ENCODE measurements around the gene CYS1.
A peak's percentile ranks its signal among the peaks of the same experiment; 100 is the strongest.

CYS1 gene

DNA sequence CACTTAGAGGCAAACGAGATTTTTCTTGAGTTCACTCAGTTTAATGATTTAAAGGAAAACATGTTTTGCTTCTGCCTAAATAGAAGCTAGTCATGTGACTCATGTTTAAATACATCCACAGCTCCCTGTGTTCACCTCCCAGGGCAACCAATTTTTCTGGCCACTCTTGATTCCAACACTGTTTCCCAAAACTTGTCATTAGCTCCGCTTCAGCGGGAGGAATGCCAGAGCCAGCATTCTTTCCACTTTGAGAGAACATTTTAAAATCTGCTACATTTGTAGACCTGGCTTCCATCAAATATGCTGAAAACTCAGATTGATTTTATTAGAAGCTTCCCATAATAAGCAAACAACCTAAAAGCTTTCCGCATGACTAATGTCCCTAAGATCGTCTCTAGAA is 2.8 kb upstream of the CYS1 start:
- Histone ChIP-seq H3K4me1 (ENCODE audit: control insufficient read depth, insufficient read depth, low read length) (peaks cover 45% of the 10 kb centered on the region), H3K9ac (ENCODE audit: low read length in 2 of 2) (peak overlapping the region in 1 of 2 donors; percentile 2), H3K9me3 (ENCODE audit: control insufficient read depth in 2 of 2, low read length in 2 of 2) (no peaks in the 10 kb centered on the region), H3K27me3 (ENCODE audit: control insufficient read depth in 1 of 2, insufficient read depth in 2 of 2, low read length in 2 of 2) (no peaks in the 10 kb centered on the region), H3K27ac (ENCODE audit: low read length) (peak overlapping the region; percentile 55), H3K36me3 (ENCODE audit: control insufficient read depth in 2 of 2, insufficient read depth in 2 of 2, low read length in 2 of 2) (no peaks in the 10 kb centered on the region), H3K4me3 (ENCODE audit: low read length in 2 of 2) (peak overlapping the region; percentile 35 to 36)

DNA sequence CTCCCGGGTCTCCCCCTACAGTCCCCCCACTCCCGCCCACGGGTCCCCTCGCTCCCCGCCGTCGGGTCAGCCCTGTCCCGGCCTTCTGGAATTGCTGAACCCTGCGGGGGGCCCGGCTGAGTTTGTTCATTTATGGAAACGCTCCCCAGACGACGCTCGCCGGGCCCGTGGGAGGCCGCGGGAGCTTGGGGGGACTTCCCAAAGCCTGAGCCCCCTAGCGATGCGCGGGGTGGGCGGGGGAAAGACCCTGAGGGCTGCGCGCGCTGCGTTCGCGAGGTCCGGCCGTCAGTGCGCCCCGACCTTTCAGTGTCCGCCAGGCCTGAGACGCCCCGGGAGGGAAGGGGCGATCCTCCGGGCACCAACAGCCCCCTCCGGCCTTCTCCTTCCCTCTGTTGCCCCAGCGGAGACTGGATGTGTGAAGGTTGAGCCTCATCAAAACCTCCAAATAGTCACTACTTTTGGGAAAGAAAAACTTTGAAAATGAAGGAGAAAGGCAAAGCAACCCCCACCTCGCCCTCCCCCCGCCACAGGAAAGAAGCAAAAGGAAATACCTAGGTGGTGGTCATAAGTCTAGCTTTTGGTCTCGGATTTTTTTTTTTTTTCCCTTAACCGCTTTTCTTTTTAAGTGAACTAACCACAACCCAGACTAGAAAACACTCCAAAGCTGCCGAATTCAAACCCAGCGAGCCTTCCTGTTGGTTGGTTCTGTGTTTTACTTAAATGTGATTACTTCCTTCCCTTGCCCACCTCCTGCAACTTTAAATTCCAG is 509 bp upstream of the CYS1 start:
- H3K9ac ChIP-seq (ENCODE audit: low read length in 2 of 2) = peak overlapping the region; percentile 62 to 70
- H3K4me3 ChIP-seq (ENCODE audit: low read length in 2 of 2) = peak overlapping the region; percentile 36 to 78
- H3K27ac ChIP-seq (ENCODE audit: low read length) = peak overlapping the region; percentile 80
- H3K4me1 ChIP-seq (ENCODE audit: control insufficient read depth, insufficient read depth, low read length) = peaks cover 45% of the 10 kb centered on the region
- H3K36me3 ChIP-seq (ENCODE audit: control insufficient read depth in 2 of 2, insufficient read depth in 2 of 2, low read length in 2 of 2) = no peaks in the 10 kb centered on the region
- H3K27me3 ChIP-seq (ENCODE audit: control insufficient read depth in 1 of 2, insufficient read depth in 2 of 2, low read length in 2 of 2) = no peaks in the 10 kb centered on the region
- no peaks in the 10 kb centered on the region for H3K9me3 ChIP-seq (ENCODE audit: control insufficient read depth in 2 of 2, low read length in 2 of 2)

DNA sequence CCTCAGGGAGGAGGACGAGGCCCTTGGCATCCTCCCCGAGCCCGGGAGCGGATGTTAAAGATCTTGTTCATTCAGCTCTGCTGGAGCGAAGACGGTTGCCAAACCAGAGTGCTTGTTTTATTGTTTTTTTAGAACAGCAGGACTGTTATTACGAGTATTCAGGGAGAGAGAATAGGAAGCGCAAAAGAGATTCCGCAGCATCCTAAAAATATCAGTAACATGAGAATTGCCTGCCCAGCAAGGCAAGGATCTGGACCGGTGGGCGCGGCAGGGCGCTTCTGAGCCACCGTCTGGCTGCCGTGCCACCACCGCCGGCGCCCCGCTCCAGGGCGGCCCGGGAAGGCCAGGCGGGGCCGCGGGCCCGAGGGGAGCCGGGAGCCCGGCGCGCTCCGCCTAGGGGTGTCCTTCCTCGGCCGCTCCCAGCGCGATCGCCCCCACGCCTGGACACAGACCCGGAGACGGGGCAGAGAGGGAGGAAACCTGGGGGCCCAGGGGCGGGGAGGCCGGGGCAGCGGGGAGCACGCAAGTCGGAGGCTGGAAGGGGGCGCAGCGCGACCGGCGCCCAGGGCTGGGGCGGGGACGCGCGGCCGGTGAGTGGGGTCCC is 843 bp downstream of the CYS1 start:
- H3K9ac ChIP-seq (ENCODE audit: low read length in 2 of 2) = peak overlapping the region; percentile 83 to 88
- no peaks in the 10 kb centered on the region for H3K9me3 ChIP-seq (ENCODE audit: control insufficient read depth in 2 of 2, low read length in 2 of 2)
- H3K4me1 ChIP-seq (ENCODE audit: control insufficient read depth, insufficient read depth, low read length) = peaks cover 43% of the 10 kb centered on the region
- H3K27ac ChIP-seq (ENCODE audit: low read length) = peak overlapping the region; percentile 92
- peak overlapping the region; percentile 78 for H3K4me3 ChIP-seq (ENCODE audit: low read length in 2 of 2)
- H3K36me3 ChIP-seq (ENCODE audit: control insufficient read depth in 2 of 2, insufficient read depth in 2 of 2, low read length in 2 of 2) = peaks cover 0 to 5% of the 10 kb centered on the region in 2 donors
- H3K27me3 ChIP-seq (ENCODE audit: control insufficient read depth in 1 of 2, insufficient read depth in 2 of 2, low read length in 2 of 2) = no peaks in the 10 kb centered on the region

DNA sequence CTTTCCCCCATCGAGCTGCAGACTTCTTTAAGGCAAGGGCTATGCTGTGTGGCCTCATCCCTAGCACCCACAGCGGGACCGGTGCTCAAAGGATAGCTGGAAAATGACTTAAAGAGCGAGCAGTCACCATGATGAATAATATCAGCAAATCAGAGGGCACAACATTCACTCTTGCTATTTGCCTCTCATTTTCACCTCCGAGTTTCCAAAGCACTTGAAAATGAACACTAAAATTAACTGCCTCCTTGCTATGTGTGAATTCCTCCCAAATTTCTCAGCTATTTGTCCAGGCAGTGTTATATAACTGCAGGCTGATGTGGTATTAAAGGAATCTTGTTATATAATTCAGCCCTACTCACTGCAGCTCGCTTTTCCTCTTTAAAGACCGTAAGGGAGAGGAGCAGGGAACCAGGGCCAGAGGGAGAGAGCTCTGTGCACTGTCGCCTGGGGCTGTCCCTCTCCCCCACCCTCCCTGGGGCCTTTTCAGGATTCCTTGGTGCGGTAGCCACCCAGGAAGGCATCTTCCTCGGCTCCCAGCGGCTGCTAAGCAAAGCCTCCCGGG is 1.4 kb downstream of the CYS1 start:
- no peaks in the 10 kb centered on the region for H3K27me3 ChIP-seq (ENCODE audit: control insufficient read depth in 1 of 2, insufficient read depth in 2 of 2, low read length in 2 of 2)
- peak overlapping the region; percentile 92 for H3K27ac ChIP-seq (ENCODE audit: low read length)
- no peaks in the 10 kb centered on the region for H3K9me3 ChIP-seq (ENCODE audit: control insufficient read depth in 2 of 2, low read length in 2 of 2)
- H3K4me3 ChIP-seq (ENCODE audit: low read length in 2 of 2) = peak overlapping the region; percentile 78
- H3K9ac ChIP-seq (ENCODE audit: low read length in 2 of 2) = peak overlapping the region; percentile 83 to 88
- H3K4me1 ChIP-seq (ENCODE audit: control insufficient read depth, insufficient read depth, low read length) = peaks cover 45% of the 10 kb centered on the region
- H3K36me3 ChIP-seq (ENCODE audit: control insufficient read depth in 2 of 2, insufficient read depth in 2 of 2, low read length in 2 of 2) = peaks cover 0 to 5% of the 10 kb centered on the region in 2 donors

DNA sequence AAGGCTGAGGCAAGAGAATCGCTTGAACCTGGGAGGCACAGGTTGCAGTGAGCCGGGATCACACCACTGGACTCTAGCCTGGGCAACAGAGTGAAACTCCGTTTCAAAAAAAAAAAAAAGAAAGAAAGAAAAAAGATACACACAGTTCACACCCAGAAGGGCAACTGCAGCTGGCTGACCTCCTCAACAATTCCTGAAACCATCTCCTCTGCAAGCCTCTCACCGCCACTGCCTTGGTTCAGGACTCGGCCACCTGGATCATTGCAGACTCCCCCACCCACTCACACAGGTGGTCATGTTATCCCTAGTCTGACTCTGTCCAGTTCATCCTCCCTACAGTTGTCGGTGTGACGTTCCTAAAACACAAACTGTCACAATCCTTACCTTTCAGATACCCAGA is 2.2 kb downstream of the CYS1 start:
- Histone ChIP-seq H3K4me1 (ENCODE audit: control insufficient read depth, insufficient read depth, low read length) (peaks cover 45% of the 10 kb centered on the region), H3K9me3 (ENCODE audit: control insufficient read depth in 2 of 2, low read length in 2 of 2) (no peaks in the 10 kb centered on the region), H3K27me3 (ENCODE audit: control insufficient read depth in 1 of 2, insufficient read depth in 2 of 2, low read length in 2 of 2) (no peaks in the 10 kb centered on the region), H3K9ac (ENCODE audit: low read length in 2 of 2) (no peak overlapping the region), H3K36me3 (ENCODE audit: control insufficient read depth in 2 of 2, insufficient read depth in 2 of 2, low read length in 2 of 2) (peaks cover 0 to 5% of the 10 kb centered on the region in 2 donors), H3K4me3 (ENCODE audit: low read length in 2 of 2) (peak overlapping the region; percentile 78), H3K27ac (ENCODE audit: low read length) (peak overlapping the region; percentile 92)

DNA sequence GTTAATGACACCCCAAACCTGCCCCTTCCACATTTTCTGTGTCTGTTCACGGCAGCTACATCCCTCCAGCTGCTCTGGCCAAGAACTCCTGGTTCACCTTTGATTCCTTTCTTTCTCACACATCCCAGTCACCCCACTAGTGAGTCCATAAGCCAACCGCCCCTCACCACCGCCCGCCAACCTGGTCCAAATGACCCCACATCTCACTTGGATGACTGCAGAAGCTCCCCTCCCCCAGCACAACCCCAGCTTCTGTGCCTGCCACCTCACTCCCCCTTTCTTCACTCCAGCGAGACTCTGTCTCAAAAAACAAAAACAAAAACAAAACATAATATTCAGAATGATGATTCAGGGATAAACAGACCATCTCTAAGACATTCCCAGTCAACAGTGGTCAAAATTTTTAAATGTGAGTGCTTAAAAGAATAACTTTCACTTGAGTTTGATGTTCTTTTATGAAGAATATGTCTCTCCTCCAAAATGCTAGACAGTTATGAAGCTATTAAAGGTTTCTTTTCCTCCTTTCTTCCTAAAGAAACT is 3.2 kb downstream of the CYS1 start:
- Histone ChIP-seq H3K9ac (ENCODE audit: low read length in 2 of 2) (no peak overlapping the region), H3K27ac (ENCODE audit: low read length) (peak overlapping the region; percentile 11), H3K4me1 (ENCODE audit: control insufficient read depth, insufficient read depth, low read length) (peaks cover 46% of the 10 kb centered on the region), H3K4me3 (ENCODE audit: low read length in 2 of 2) (no peak overlapping the region), H3K9me3 (ENCODE audit: control insufficient read depth in 2 of 2, low read length in 2 of 2) (no peaks in the 10 kb centered on the region), H3K36me3 (ENCODE audit: control insufficient read depth in 2 of 2, insufficient read depth in 2 of 2, low read length in 2 of 2) (peaks cover 0 to 5% of the 10 kb centered on the region in 2 donors), H3K27me3 (ENCODE audit: control insufficient read depth in 1 of 2, insufficient read depth in 2 of 2, low read length in 2 of 2) (no peaks in the 10 kb centered on the region)

DNA sequence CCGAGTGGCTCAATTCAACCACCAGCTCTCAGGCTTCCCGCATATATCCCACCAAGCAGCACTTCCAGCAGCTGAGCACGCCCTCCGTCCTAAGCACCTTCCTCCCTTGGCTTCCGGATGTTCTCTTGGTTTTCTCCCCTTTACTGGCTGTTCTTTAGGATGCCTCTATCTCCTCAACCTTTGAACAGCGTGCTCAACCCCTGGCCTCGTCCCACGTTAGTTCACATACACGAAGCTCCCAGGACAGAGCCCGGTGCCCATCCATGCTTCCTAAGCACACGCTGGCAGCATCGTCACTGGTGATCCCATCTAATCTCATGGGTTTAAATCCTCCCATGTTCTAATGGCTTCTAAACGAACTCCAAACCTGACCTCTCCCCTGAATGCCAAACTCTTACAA is 3.7 kb downstream of the CYS1 start:
- peaks cover 46% of the 10 kb centered on the region for H3K4me1 ChIP-seq (ENCODE audit: control insufficient read depth, insufficient read depth, low read length)
- no peak overlapping the region for H3K4me3 ChIP-seq (ENCODE audit: low read length in 2 of 2)
- no peak overlapping the region for H3K9ac ChIP-seq (ENCODE audit: low read length in 2 of 2)
- H3K9me3 ChIP-seq (ENCODE audit: control insufficient read depth in 2 of 2, low read length in 2 of 2) = no peaks in the 10 kb centered on the region
- peak overlapping the region; percentile 11 for H3K27ac ChIP-seq (ENCODE audit: low read length)
- no peaks in the 10 kb centered on the region for H3K27me3 ChIP-seq (ENCODE audit: control insufficient read depth in 1 of 2, insufficient read depth in 2 of 2, low read length in 2 of 2)
- H3K36me3 ChIP-seq (ENCODE audit: control insufficient read depth in 2 of 2, insufficient read depth in 2 of 2, low read length in 2 of 2) = peaks cover 0 to 5% of the 10 kb centered on the region in 2 donors

DNA sequence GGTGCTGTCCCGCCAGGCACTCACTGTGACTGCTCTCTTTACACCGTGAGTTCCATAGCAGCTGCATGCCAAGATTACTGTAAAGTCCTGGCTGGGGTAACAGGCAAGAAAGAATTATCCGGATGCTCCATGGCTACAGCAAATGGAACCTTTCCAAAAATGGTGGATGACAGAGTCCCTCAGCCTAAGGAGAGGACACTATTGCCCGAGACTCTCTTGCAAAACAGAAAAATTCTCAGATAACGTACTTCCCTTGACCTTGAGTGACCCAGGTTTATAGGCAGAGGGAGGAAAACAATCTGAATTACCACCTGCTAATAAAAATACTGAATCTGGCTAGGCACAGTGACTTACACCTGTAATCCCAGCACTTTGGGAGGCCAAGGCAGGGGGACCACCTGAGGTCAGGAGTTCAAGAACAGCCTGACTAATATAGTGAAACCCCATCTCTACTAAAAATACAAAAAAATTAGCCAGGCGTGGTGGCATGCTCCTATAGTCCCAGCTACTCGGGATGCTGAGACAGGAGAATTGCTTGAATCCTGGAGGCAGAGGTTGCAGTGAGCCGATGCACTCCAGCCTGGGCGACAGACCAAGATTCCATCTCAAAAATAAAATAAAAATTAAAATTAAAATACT is 4.5 kb downstream of the CYS1 start:
- H3K27me3 ChIP-seq (ENCODE audit: control insufficient read depth in 1 of 2, insufficient read depth in 2 of 2, low read length in 2 of 2) = no peaks in the 10 kb centered on the region
- peaks cover 0 to 5% of the 10 kb centered on the region in 2 donors for H3K36me3 ChIP-seq (ENCODE audit: control insufficient read depth in 2 of 2, insufficient read depth in 2 of 2, low read length in 2 of 2)
- H3K4me3 ChIP-seq (ENCODE audit: low read length in 2 of 2) = no peak overlapping the region
- H3K27ac ChIP-seq (ENCODE audit: low read length) = no peak overlapping the region
- peaks cover 43% of the 10 kb centered on the region for H3K4me1 ChIP-seq (ENCODE audit: control insufficient read depth, insufficient read depth, low read length)
- H3K9me3 ChIP-seq (ENCODE audit: control insufficient read depth in 2 of 2, low read length in 2 of 2) = no peaks in the 10 kb centered on the region
- H3K9ac ChIP-seq (ENCODE audit: low read length in 2 of 2) = no peak overlapping the region

DNA sequence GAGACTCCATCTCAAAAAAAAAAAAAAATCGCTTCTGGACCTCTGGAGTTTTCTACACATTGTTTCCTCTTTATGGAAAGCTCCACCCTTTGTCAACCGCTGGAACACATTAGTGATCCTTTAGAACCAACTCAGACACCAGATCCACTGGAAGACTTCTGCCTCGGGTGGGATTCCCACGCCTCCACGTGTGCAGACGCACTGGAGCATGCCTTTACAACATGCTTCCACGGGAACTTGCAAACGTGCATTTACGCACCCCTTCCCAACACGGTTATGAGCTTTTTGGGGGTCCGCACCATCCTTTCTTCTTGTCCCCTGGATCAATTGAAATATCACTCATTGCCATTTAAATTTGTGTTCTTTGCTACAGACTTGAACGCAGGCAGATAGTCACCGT is 5.1 kb downstream of the CYS1 start:
- Histone ChIP-seq H3K9ac (ENCODE audit: low read length in 2 of 2) (no peak overlapping the region), H3K36me3 (ENCODE audit: control insufficient read depth in 2 of 2, insufficient read depth in 2 of 2, low read length in 2 of 2) (peaks cover 0 to 5% of the 10 kb centered on the region in 2 donors), H3K9me3 (ENCODE audit: control insufficient read depth in 2 of 2, low read length in 2 of 2) (no peaks in the 10 kb centered on the region), H3K27me3 (ENCODE audit: control insufficient read depth in 1 of 2, insufficient read depth in 2 of 2, low read length in 2 of 2) (no peaks in the 10 kb centered on the region), H3K27ac (ENCODE audit: low read length) (no peak overlapping the region), H3K4me3 (ENCODE audit: low read length in 2 of 2) (no peak overlapping the region), H3K4me1 (ENCODE audit: control insufficient read depth, insufficient read depth, low read length) (peaks cover 39% of the 10 kb centered on the region)

DNA sequence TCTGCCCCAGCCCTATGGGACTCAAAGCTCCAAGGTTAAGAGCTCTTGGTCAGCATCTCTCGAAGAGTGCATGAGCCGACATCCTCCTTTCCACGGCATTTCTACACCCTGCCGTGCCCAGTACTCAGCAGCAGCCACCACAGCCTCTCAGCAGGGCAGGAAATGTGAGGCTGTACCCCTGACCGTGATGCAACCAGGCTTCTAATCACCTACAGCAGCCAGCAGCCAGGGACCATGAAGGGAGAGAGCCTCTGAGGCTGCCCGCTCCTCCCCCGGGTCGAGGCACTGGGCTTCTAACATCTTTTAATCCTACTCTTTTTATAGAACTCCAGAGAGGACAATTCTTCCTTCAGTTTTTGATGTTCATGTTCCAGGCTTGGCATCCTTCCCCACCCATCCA is 6.5 kb downstream of the CYS1 start:
- no peak overlapping the region for H3K27ac ChIP-seq (ENCODE audit: low read length)
- no peaks in the 10 kb centered on the region for H3K9me3 ChIP-seq (ENCODE audit: control insufficient read depth in 2 of 2, low read length in 2 of 2)
- H3K4me3 ChIP-seq (ENCODE audit: low read length in 2 of 2) = peak overlapping the region in 1 of 2 donors; percentile 15
- H3K4me1 ChIP-seq (ENCODE audit: control insufficient read depth, insufficient read depth, low read length) = peaks cover 32% of the 10 kb centered on the region
- no peak overlapping the region for H3K9ac ChIP-seq (ENCODE audit: low read length in 2 of 2)
- H3K36me3 ChIP-seq (ENCODE audit: control insufficient read depth in 2 of 2, insufficient read depth in 2 of 2, low read length in 2 of 2) = peaks cover 0 to 5% of the 10 kb centered on the region in 2 donors
- H3K27me3 ChIP-seq (ENCODE audit: control insufficient read depth in 1 of 2, insufficient read depth in 2 of 2, low read length in 2 of 2) = no peaks in the 10 kb centered on the region
